ENCODE results near the gene RNF126.

The RNF126 gene

GRCh38 chr19:661427-662196 is 1.4 kb downstream of the RNF126 start:
- no peak for DNase-seq

GRCh38 chr19:660793-661426 is 2.1 kb downstream of the RNF126 start:
- DNase-seq, result no peak

GRCh38 chr19:658916-659839 is 3.8 kb downstream of the RNF126 start:
- no peak for DNase-seq

GRCh38 chr19:658059-658839 is 4.8 kb downstream of the RNF126 start:
- no peak for DNase-seq

GRCh38 chr19:657611-658010 is 5.4 kb downstream of the RNF126 start:
- no peak for DNase-seq

- no peak for DNase-seq
These were observed 6.1 kb downstream of the RNF126 start for GRCh38 chr19:656751-657559.

- DNase-seq, result no peak
These were observed 7.3 kb downstream of the RNF126 start for GRCh38 chr19:655691-656090.

GRCh38 chr19:653425-653824 is 9.6 kb downstream of the RNF126 start:
- DNase-seq, result no peak

GRCh38 chr19:652467-653389 is 10.3 kb downstream of the RNF126 start:
- no peak for DNase-seq

GRCh38 chr19:651991-652390 is 11.0 kb downstream of the RNF126 start:
- no peak for DNase-seq

- no peak for DNase-seq
These were observed 11.7 kb downstream of the RNF126 start for GRCh38 chr19:651114-651818.

- no peak for DNase-seq
These were observed 12.9 kb downstream of the RNF126 start for GRCh38 chr19:650121-650520.

GRCh38 chr19:648904-649801 is 13.9 kb downstream of the RNF126 start:
- DNase-seq, result no peak

- DNase-seq, result no peak
These were observed 14.7 kb downstream of the RNF126 start for GRCh38 chr19:648305-648704.

GRCh38 chr19:647566-648284 is 15.3 kb downstream of the RNF126 start:
- DNase-seq, result no peak

GRCh38 chr19:646779-647565 is 16.0 kb downstream of the RNF126 start:
- no peak for DNase-seq

Measured in NCI-H1092 treated with DMSO at 0.1 percent for 48 hours (cell line).